Measurements from ENCODE around the gene GARIN5A. TPM values are rescaled to one million over a fixed set of nuclear protein-coding genes. Genes with fewer than 3 reads are reported as not detected.

The GARIN5A gene
- total and polyA plus RNA-seq, 5 donors from 2014 or later = 0.39 to 0.83 (median 0.64) TPM; not detected in 2

GRCh38 chr19:50505856-50506611 is 29.4 kb upstream of the GARIN5A start:
- Mint-ChIP-seq H3K27me3 (no peaks in the 10 kb centered on the region), H3K36me3 (peaks cover 3% of the 10 kb centered on the region), H3K27ac (no peak overlapping the region), H3K4me1 (peaks cover 0 to 17% (median 5%) of the 10 kb centered on the region in 4 donors), H3K9me3 (no peaks in the 10 kb centered on the region), H3K4me3 (no peak overlapping the region)
- DNase-seq (no peak), ATAC-seq (ENCODE audit: low read depth in 2 of 2) (no peak)
- no peak overlapping the region for H3K27ac ChIP-seq (ENCODE audit: insufficient read depth, low read length, poor library complexity, severe bottlenecking)
- H3K4me3 ChIP-seq (ENCODE audit: low read depth, low read length) = no peak overlapping the region
- H3K27me3 ChIP-seq (ENCODE audit: control insufficient read depth, insufficient read depth, low read length) = no peaks in the 10 kb centered on the region
- H3K4me1 ChIP-seq (ENCODE audit: control insufficient read depth, insufficient read depth, low read length, poor library complexity, severe bottlenecking) = peaks cover 8% of the 10 kb centered on the region
- H3K36me3 ChIP-seq (ENCODE audit: control insufficient read depth, insufficient read depth, low read length) = no peaks in the 10 kb centered on the region
- H3K9me3 ChIP-seq (ENCODE audit: control insufficient read depth in 2 of 2, low read length in 2 of 2) = no peaks in the 10 kb centered on the region

- Histone ChIP-seq H3K27ac (ENCODE audit: insufficient read depth, low read length, poor library complexity, severe bottlenecking) (no peak overlapping the region), H3K27me3 (ENCODE audit: control insufficient read depth, insufficient read depth, low read length) (no peaks in the 10 kb centered on the region), H3K4me1 (ENCODE audit: control insufficient read depth, insufficient read depth, low read length, poor library complexity, severe bottlenecking) (no peaks in the 10 kb centered on the region), H3K9me3 (ENCODE audit: control insufficient read depth in 2 of 2, low read length in 2 of 2) (no peaks in the 10 kb centered on the region), H3K4me3 (ENCODE audit: low read depth, low read length) (no peak overlapping the region), H3K36me3 (ENCODE audit: control insufficient read depth, insufficient read depth, low read length) (no peaks in the 10 kb centered on the region)
- Mint-ChIP-seq H3K27ac (peak overlapping the region in 1 of 3 donors; percentile 89), H3K27me3 (no peaks in the 10 kb centered on the region), H3K4me1 (no peaks in the 10 kb centered on the region), H3K36me3 (peaks cover 3% of the 10 kb centered on the region), H3K4me3 (peak overlapping the region in 1 of 4 donors; percentile 41), H3K9me3 (no peaks in the 10 kb centered on the region)
- DNase-seq (no peak), ATAC-seq (ENCODE audit: low read depth in 2 of 2) (no peak)
Observed at GRCh38 chr19:50501568-50502475, 25.2 kb upstream of the GARIN5A start.

DNA sequence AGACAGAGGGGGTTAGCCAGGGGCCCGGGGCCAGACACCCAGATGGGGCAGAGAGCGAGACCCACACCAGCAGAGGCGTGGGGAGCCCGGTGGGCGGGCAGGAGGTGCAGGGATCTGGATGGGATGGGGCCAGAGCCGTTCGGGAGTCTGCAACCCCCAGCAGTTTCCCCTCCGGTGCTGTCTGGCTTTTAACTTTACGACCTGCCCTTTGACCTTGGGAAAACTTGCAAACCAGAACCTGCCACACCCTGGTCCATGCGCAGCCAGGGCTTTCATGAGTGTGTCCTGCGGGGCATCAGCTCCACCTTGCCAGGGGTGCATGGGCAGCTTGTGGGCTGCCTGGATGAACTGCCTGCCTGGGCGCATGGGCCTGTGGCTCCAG is 24.5 kb upstream of the GARIN5A start:
- DNase-seq = no peak
- ATAC-seq (ENCODE audit: low read depth in 2 of 2) = peak in 1 of 2 donors; percentile 28

DNA sequence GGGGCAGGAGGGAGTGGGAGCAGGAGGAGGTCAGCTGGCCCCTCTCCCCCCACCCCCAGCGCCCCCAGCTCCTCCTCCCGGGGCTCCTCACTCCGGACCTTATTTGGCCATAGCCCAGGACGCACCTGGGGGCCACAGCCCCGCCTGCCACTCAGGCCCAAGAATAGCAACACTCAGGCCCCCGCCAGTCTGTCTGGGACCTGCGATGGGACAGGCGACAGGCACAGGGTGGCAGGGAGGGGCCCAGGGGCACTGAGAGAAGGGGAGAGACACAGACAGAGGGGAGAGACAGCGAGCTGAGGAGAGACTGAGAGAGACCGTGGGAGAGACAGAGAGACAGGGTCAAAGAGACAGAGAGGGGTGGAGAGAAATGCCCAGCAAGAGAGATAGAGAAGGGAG is 24.1 kb upstream of the GARIN5A start:
- no peaks in the 10 kb centered on the region for H3K27me3 ChIP-seq (ENCODE audit: control insufficient read depth, insufficient read depth, low read length)
- H3K27ac ChIP-seq (ENCODE audit: insufficient read depth, low read length, poor library complexity, severe bottlenecking) = no peak overlapping the region
- H3K27ac Mint-ChIP-seq = no peak overlapping the region
- H3K9me3 ChIP-seq (ENCODE audit: control insufficient read depth in 2 of 2, low read length in 2 of 2) = no peaks in the 10 kb centered on the region
- peaks cover 3% of the 10 kb centered on the region for H3K36me3 Mint-ChIP-seq
- H3K4me3 Mint-ChIP-seq = no peak overlapping the region
- no peaks in the 10 kb centered on the region for H3K4me1 ChIP-seq (ENCODE audit: control insufficient read depth, insufficient read depth, low read length, poor library complexity, severe bottlenecking)
- ATAC-seq (ENCODE audit: low read depth in 2 of 2) = peak in 1 of 2 donors; percentile 14
- no peaks in the 10 kb centered on the region for H3K36me3 ChIP-seq (ENCODE audit: control insufficient read depth, insufficient read depth, low read length)
- DNase-seq = no peak
- no peaks in the 10 kb centered on the region for H3K4me1 Mint-ChIP-seq
- no peaks in the 10 kb centered on the region for H3K27me3 Mint-ChIP-seq
- peaks cover 0 to 2% (median 0%) of the 10 kb centered on the region in 7 donors for H3K9me3 Mint-ChIP-seq
- H3K4me3 ChIP-seq (ENCODE audit: low read depth, low read length) = no peak overlapping the region

More for the DNA sequence above, 24.5 kb upstream of the GARIN5A start:
- H3K27ac ChIP-seq (ENCODE audit: insufficient read depth, low read length, poor library complexity, severe bottlenecking) = no peak overlapping the region
- peaks cover 3% of the 10 kb centered on the region for H3K36me3 Mint-ChIP-seq
- peaks cover 0 to 1% (median 0%) of the 10 kb centered on the region in 7 donors for H3K9me3 Mint-ChIP-seq
- no peak overlapping the region for H3K27ac Mint-ChIP-seq
- H3K4me1 ChIP-seq (ENCODE audit: control insufficient read depth, insufficient read depth, low read length, poor library complexity, severe bottlenecking) = no peaks in the 10 kb centered on the region
- H3K27me3 Mint-ChIP-seq = no peaks in the 10 kb centered on the region
- no peak overlapping the region for H3K4me3 ChIP-seq (ENCODE audit: low read depth, low read length)
- H3K27me3 ChIP-seq (ENCODE audit: control insufficient read depth, insufficient read depth, low read length) = no peaks in the 10 kb centered on the region
- H3K9me3 ChIP-seq (ENCODE audit: control insufficient read depth in 2 of 2, low read length in 2 of 2) = no peaks in the 10 kb centered on the region
- no peaks in the 10 kb centered on the region for H3K4me1 Mint-ChIP-seq
- H3K4me3 Mint-ChIP-seq = no peak overlapping the region
- H3K36me3 ChIP-seq (ENCODE audit: control insufficient read depth, insufficient read depth, low read length) = no peaks in the 10 kb centered on the region

DNA sequence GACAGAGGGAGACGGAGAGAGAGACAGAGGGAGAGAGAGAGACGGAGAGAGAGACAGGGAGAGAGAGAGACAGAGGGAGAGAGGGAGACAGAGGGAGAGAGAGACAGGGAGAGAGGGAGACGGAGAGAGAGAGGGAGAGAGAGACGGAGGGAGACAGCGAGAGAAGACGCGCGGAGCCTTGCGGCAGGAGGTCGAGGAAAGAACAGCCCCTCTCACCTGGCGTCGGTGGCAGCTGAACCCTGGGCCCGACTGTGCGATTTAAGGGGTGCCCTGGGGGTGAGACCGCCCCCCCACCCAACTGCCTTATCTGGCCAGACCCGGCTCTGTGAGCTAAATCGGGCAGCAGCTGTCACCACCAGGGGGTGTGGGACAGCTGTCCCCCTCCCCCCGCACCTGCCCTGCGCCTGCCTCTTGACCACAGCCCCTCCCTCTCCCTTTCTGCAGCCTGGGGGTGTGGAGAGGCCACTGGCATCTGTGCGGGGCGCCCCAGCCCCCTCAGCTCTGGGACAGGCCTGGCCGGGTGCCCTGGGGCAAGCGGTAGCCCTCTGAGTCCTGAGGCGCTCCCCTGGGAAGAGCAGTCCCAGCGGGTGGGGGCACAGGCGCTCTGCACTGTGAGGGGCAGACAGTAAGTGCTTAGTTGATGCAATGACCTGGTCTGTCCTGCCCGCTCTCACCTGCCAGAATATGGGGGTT is 23.6 kb upstream of the GARIN5A start:
- no peak for ATAC-seq (ENCODE audit: low read depth in 2 of 2)
- H3K27ac Mint-ChIP-seq = no peak overlapping the region
- peaks cover 2% of the 10 kb centered on the region for H3K36me3 Mint-ChIP-seq

DNA sequence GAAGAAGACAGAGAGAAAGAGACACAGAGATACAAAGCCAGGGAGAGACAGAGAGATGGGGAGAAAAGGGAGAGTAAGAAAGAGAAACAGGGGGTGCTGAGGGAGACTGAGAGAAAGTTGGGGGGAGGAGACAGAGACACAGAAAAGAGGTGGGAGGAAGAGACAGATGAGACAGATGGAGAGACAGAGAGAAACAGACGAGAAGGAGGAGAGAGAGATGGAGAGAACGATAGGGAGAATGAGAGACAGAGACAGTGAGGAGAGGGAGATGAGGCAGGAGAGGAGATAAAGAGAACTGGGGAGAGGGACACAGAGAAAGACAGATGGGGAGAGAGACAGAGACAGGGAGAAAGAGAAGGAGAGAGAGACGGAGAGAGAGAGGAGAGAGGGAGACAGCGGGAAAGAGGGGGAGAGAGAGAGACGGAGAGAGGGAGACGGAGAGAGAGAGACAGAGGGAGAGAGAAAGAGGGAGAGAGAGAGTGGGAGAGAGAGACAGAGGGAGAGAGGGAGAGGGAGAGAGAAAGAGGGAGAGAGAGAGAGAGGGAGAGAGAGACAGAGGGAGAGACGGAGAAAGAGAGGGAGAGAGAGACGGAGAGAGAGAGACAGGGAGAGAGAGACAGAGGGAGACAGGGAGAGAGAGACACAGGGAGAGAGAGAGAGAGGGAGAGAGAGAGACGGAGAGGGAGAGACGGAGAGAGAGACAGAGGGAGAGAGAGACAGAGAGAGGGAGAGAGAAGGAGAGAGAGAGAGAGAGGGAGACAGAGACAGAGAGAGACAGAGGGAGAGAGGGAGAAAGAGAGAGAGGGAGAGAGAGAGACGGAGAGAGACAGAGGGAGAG is 21.8 kb upstream of the GARIN5A start:
- DNase-seq (no peak), ATAC-seq (ENCODE audit: low read depth in 2 of 2) (no peak)
- peaks cover 0 to 2% (median 0%) of the 10 kb centered on the region in 7 donors for H3K9me3 Mint-ChIP-seq
- H3K27ac ChIP-seq (ENCODE audit: insufficient read depth, low read length, poor library complexity, severe bottlenecking) = no peak overlapping the region
- H3K27me3 Mint-ChIP-seq = no peaks in the 10 kb centered on the region
- H3K36me3 ChIP-seq (ENCODE audit: control insufficient read depth, insufficient read depth, low read length) = no peaks in the 10 kb centered on the region
- no peaks in the 10 kb centered on the region for H3K9me3 ChIP-seq (ENCODE audit: control insufficient read depth in 2 of 2, low read length in 2 of 2)
- no peaks in the 10 kb centered on the region for H3K4me1 ChIP-seq (ENCODE audit: control insufficient read depth, insufficient read depth, low read length, poor library complexity, severe bottlenecking)
- H3K4me3 ChIP-seq (ENCODE audit: low read depth, low read length) = no peak overlapping the region
- H3K4me1 Mint-ChIP-seq = peaks cover 0 to 2% (median under 1%) of the 10 kb centered on the region in 4 donors
- no peak overlapping the region for H3K4me3 Mint-ChIP-seq
- no peak overlapping the region for H3K27ac Mint-ChIP-seq
- peaks cover 5% of the 10 kb centered on the region for H3K36me3 Mint-ChIP-seq
- H3K27me3 ChIP-seq (ENCODE audit: control insufficient read depth, insufficient read depth, low read length) = no peaks in the 10 kb centered on the region

More for the DNA sequence above, 23.6 kb upstream of the GARIN5A start:
- Histone ChIP-seq H3K27ac (ENCODE audit: insufficient read depth, low read length, poor library complexity, severe bottlenecking) (no peak overlapping the region), H3K36me3 (ENCODE audit: control insufficient read depth, insufficient read depth, low read length) (no peaks in the 10 kb centered on the region), H3K4me1 (ENCODE audit: control insufficient read depth, insufficient read depth, low read length, poor library complexity, severe bottlenecking) (no peaks in the 10 kb centered on the region), H3K9me3 (ENCODE audit: control insufficient read depth in 2 of 2, low read length in 2 of 2) (no peaks in the 10 kb centered on the region), H3K4me3 (ENCODE audit: low read depth, low read length) (no peak overlapping the region), H3K27me3 (ENCODE audit: control insufficient read depth, insufficient read depth, low read length) (no peaks in the 10 kb centered on the region)
- Mint-ChIP-seq H3K4me3 (no peak overlapping the region), H3K4me1 (peaks cover 0 to 2% (median 0%) of the 10 kb centered on the region in 4 donors), H3K9me3 (peaks cover 0 to 2% (median 0%) of the 10 kb centered on the region in 7 donors), H3K27me3 (no peaks in the 10 kb centered on the region)
- DNase-seq = peak in 1 of 3 donors; percentile 34

DNA sequence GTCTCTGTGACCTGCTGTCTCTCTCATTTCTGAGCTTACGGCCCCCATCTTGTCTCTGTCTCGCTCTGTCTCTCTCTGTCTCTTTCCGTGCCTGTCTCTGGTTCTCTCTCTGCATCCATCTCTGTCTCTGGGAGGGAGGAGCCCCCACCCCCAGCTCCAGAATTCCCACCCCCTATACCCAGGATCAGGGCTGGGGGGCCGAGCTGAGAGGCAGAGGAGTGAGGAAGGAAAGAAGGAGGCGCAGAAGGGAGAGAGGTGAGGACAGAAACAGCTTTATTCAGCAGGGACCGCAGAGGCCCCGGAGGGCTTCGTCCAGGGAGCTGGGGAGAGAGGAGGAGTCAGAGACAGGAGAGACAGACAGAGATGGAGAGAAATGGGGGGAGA is 20.4 kb upstream of the GARIN5A start:
- no peak for DNase-seq
- H3K4me3 ChIP-seq (ENCODE audit: low read depth, low read length) = no peak overlapping the region
- no peak overlapping the region for H3K4me3 Mint-ChIP-seq
- H3K27me3 Mint-ChIP-seq = no peaks in the 10 kb centered on the region
- peaks cover 5% of the 10 kb centered on the region for H3K4me1 ChIP-seq (ENCODE audit: control insufficient read depth, insufficient read depth, low read length, poor library complexity, severe bottlenecking)
- no peak overlapping the region for H3K27ac ChIP-seq (ENCODE audit: insufficient read depth, low read length, poor library complexity, severe bottlenecking)
- peaks cover 0 to 2% (median 0%) of the 10 kb centered on the region in 7 donors for H3K9me3 Mint-ChIP-seq
- H3K4me1 Mint-ChIP-seq = peaks cover 0 to 7% (median 2%) of the 10 kb centered on the region in 4 donors
- no peaks in the 10 kb centered on the region for H3K36me3 ChIP-seq (ENCODE audit: control insufficient read depth, insufficient read depth, low read length)
- H3K27me3 ChIP-seq (ENCODE audit: control insufficient read depth, insufficient read depth, low read length) = no peaks in the 10 kb centered on the region
- no peaks in the 10 kb centered on the region for H3K9me3 ChIP-seq (ENCODE audit: control insufficient read depth in 2 of 2, low read length in 2 of 2)
- peaks cover 5% of the 10 kb centered on the region for H3K36me3 Mint-ChIP-seq
- no peak overlapping the region for H3K27ac Mint-ChIP-seq
- ATAC-seq (ENCODE audit: low read depth in 2 of 2) = no peak

All from CD4-positive, CD25-positive, alpha-beta regulatory T cell (primary cell).